ENCODE results near the gene FBXW8.

The FBXW8 gene

DNA sequence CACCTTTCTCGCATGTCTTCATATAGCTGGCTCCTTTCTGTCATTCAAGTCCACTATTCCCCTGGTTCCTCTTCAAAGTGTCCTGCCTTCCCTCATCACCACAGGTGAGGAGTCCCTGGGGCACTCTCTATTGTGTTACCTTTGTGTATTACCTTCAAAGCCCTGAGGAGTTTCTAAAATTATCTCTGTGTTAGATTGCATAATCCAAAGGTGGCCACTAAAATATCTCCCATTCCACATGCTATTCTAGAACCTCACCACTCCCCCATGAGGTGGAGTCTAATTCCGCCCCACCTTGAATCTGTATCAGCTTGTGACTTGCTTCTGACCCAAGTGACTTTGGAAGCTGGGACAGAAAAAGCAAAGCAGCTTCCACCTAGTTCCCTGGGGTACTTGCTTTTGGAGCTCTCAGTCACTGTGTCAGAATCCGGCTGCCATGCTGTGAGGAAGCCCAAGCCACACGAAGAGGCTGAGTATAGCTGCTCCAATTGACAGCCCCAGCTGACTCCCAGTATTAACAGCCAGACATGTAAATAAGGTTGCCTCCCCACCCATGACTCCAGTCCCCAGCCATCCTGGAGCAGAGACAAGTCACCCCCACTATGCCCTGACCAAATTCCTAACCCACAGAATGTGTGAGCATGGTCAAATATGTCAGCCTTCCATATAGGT lies 36.3 kb upstream of the FBXW8 start:
- Histone ChIP-seq H3K9me3 (ENCODE audit: control insufficient read depth, insufficient read depth, low read depth, low read length) (no peaks in the 10 kb centered on the region), H3K36me3 (ENCODE audit: control insufficient read depth in 2 of 2, insufficient read depth in 1 of 2, low read length in 2 of 2) (peaks cover 0 to 3% of the 10 kb centered on the region in 2 experiments; a peak in 2 of 3 replicates), H3K4me1 (ENCODE audit: control insufficient read depth, insufficient read depth, low read length) (peaks cover 5% of the 10 kb centered on the region; the same call in 1 of the 2 replicates), H3K27ac (ENCODE audit: extremely low read depth, low read depth, low read length) (no peak overlapping the region), H3K4me3 (ENCODE audit: low read depth, low read length) (no peak overlapping the region)
- ChIA-PET POLR2A (interaction anchor here (0.6 kb wide), 1 partner anchor 258 kb away, joined by 3 read pairs; no protein-coding TSS in a partner anchor), CTCF (interaction anchor here (7.3 kb wide), 1 partner anchor 11 kb away, joined by 52 read pairs; no protein-coding TSS in a partner anchor)
- peak; percentile 53 for TF ChIP-seq SETDB1 (IDR thresholded peaks at IDR 0.05; ENCODE audit: insufficient read length, low read length)
- TF ChIP-seq, protein P1, sequence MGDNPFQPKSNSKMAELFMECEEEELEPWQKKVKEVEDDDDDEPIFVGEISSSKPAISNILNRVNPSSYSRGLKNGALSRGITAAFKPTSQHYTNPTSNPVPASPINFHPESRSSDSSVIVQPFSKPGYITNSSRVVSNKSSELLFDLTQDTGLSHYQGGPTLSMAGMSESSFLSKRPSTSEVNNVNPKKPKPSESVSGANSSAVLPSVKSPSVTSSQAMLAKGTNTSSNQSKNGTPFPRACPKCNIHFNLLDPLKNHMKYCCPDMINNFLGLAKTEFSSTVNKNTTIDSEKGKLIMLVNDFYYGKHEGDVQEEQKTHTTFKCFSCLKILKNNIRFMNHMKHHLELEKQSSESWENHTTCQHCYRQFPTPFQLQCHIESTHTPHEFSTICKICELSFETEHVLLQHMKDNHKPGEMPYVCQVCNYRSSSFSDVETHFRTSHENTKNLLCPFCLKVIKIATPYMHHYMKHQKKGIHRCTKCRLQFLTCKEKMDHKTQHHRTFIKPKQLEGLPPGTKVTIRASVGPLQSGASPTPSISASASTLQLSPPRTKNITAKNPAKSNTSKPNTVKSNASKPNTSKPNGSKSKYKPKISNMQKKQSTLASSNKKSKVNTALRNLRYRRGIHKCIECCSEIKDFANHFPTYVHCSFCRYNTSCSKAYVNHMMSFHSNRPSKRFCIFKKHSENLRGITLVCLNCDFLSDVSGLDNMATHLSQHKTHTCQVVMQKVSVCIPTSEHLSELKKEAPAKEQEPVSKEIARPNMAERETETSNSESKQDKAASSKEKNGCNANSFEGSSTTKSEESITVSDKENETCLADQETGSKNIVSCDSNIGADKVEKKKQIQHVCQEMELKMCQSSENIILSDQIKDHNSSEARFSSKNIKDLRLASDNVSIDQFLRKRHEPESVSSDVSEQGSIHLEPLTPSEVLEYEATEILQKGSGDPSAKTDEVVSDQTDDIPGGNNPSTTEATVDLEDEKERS (tag by site-specific recombination; IDR thresholded peaks at IDR 0.05), result peak; percentile 76; the same call in 1 of the 2 replicates
- no peak for TF ChIP-seq GLIS2 (tag by site-specific recombination; IDR thresholded peaks at IDR 0.05)
- TF ChIP-seq YY1 (tag by site-specific recombination; IDR thresholded peaks at IDR 0.05), result peak; percentile 45; the same call in 1 of the 2 replicates

DNA sequence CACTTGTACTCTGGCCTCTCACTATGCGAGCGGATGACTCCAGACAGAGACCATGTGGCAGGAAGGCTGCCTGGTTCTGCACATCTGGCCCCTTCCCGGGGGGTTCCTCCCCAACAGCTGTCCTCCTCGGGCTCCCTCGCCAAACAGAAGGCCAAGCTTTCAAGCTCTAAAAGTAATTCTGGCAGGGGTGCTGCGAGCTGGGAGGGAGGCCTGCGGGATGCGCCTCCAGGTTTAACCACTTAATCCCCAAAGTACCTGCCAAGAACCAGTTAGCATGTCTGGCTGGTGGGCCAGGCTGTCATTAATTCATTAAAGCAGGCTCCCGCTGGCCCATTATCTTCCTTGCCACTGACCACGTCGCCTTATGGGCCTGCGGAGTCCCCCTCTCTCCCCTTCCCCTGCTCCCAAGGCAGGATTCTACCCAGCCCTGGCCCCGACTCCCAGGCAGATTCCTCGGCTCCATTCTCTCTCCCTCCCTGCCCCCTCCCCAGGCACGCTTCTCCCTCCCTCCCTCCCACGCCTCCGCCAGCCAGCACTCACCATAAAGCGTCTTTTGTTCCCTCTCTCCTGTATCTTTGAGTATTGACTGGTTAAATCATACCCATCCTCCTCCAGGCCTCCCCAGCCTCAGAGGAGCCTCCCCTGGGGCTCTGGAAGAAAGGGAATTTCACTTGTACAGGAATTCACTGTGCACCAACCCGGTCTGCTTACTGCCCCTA lies 34.4 kb upstream of the FBXW8 start:
- H3K4me1 ChIP-seq (ENCODE audit: control insufficient read depth, insufficient read depth, low read length), result peaks cover 7% of the 10 kb centered on the region; the same call in 1 of the 2 replicates
- TF ChIP-seq GLI4 (tag by site-specific recombination; IDR thresholded peaks at IDR 0.05), result no peak
- TF ChIP-seq, protein P1 (tag by site-specific recombination; IDR thresholded peaks at IDR 0.05), result no peak
- no peak for TF ChIP-seq ZNF2 (tag by site-specific recombination; IDR thresholded peaks at IDR 0.05)
- no peak for TF ChIP-seq ZNF571 (tag by site-specific recombination; IDR thresholded peaks at IDR 0.05)
- no peak for TF ChIP-seq ZNF629 (tag by site-specific recombination; IDR thresholded peaks at IDR 0.05)
- no peak for TF ChIP-seq ZSCAN16 (tag by site-specific recombination; IDR thresholded peaks at IDR 0.05)
- TF ChIP-seq ZFP37 (tag by site-specific recombination; IDR thresholded peaks at IDR 0.05), result no peak
- TF ChIP-seq ZNF214 (tag by site-specific recombination; IDR thresholded peaks at IDR 0.05; ENCODE audit: borderline replicate concordance), result no peak
- peaks cover 0 to 3% of the 10 kb centered on the region in 2 experiments; a peak in 2 of 3 replicates for H3K36me3 ChIP-seq (ENCODE audit: control insufficient read depth in 2 of 2, insufficient read depth in 1 of 2, low read length in 2 of 2)
- no peak overlapping the region for H3K4me3 ChIP-seq (ENCODE audit: low read depth, low read length)
- H3K27ac ChIP-seq (ENCODE audit: extremely low read depth, low read depth, low read length), result no peak overlapping the region
- POLR2A ChIA-PET, result interaction anchor here (0.7 kb wide), 1 partner anchor 16 kb away, joined by 3 read pairs; no protein-coding TSS in a partner anchor
- CTCF ChIA-PET, result interaction anchor here (0.6 to 7.3 kb wide), 2 partner anchors 13 to 152 kb away, joined by 3 to 52 read pairs; no protein-coding TSS in a partner anchor
- no peaks in the 10 kb centered on the region for H3K9me3 ChIP-seq (ENCODE audit: control insufficient read depth, insufficient read depth, low read depth, low read length)
